Osteocyte (in vitro differentiated cells): ENCODE measurements around the gene RAD51B. TPM values are rescaled to one million over a fixed set of nuclear protein-coding genes. Genes with fewer than 3 reads are reported as not detected.
A peak's percentile ranks its signal among the peaks of the same experiment; 100 is the strongest.

Source experiments
- DNase-seq: peaks from one replicate; pipeline ENCODE4 v3.0.0; 2021; ENCODE audit warnings: mixed read lengths; ENCODE audit not compliant: unreplicated experiment; ENCODE audit errors: extremely low spot score
- H3K27ac Mint-ChIP-seq: one replicate; pipeline ENCODE4 v1.8.0; 2021; ENCODE audit warnings: mild to moderate bottlenecking, mixed read lengths; ENCODE audit not compliant: unreplicated experiment
- H3K27me3 Mint-ChIP-seq: one replicate; pipeline ENCODE4 v1.8.0; 2021; ENCODE audit warnings: mixed read lengths; ENCODE audit not compliant: unreplicated experiment
- H3K36me3 Mint-ChIP-seq: one replicate; pipeline ENCODE4 v1.8.0; 2021; ENCODE audit warnings: mixed read lengths; ENCODE audit not compliant: unreplicated experiment
- H3K4me1 Mint-ChIP-seq: one replicate; pipeline ENCODE4 v1.8.0; 2021; ENCODE audit warnings: mixed read lengths; ENCODE audit not compliant: unreplicated experiment
- H3K4me3 Mint-ChIP-seq: one replicate; pipeline ENCODE4 v1.8.0; 2021; ENCODE audit warnings: mild to moderate bottlenecking, moderate library complexity, mixed read lengths; ENCODE audit not compliant: unreplicated experiment
- H3K9me3 Mint-ChIP-seq: one replicate; pipeline ENCODE4 v1.8.0; 2021; ENCODE audit warnings: mixed read lengths; ENCODE audit not compliant: unreplicated experiment
- CTCF ChIP-seq: fragments of 200-600 bp; sonication (generic); IDR thresholded peaks from 2 replicates; pipeline ENCODE4 v1.5.0; 2021; ENCODE audit warnings: antibody characterized with exemption, mild to moderate bottlenecking, moderate library complexity
- total RNA-seq: library from RNA; stranded (reverse); gene quantifications from 2 replicates; pipeline ENCODE4 v1.2.1, GENCODE V29; 2021

The RAD51B gene
- total RNA-seq, 1 donor from 2014 or later = 12.7 TPM

GRCh38 chr14:68139431-68140075, 320.0 kb downstream of the RAD51B start:
- no peak for DNase-seq
- Mint-ChIP-seq H3K4me3 (no peak overlapping the region), H3K27me3 (no peaks in the 10 kb centered on the region), H3K27ac (peak overlapping the region; percentile 98), H3K4me1 (peaks cover 87% of the 10 kb centered on the region), H3K36me3 (no peaks in the 10 kb centered on the region), H3K9me3 (peaks cover 5% of the 10 kb centered on the region)
- no peak for TF ChIP-seq CTCF

- Mint-ChIP-seq H3K4me3 (no peak overlapping the region), H3K27ac (peak overlapping the region; percentile 98), H3K4me1 (peaks cover 88% of the 10 kb centered on the region)
These were observed 320.6 kb downstream of the RAD51B start for GRCh38 chr14:68140076-68140741.

GRCh38 chr14:68140806-68141205, 321.2 kb downstream of the RAD51B start:
- Mint-ChIP-seq H3K36me3 (no peaks in the 10 kb centered on the region), H3K27me3 (no peaks in the 10 kb centered on the region), H3K27ac (peak overlapping the region; percentile 98), H3K4me3 (peak overlapping the region; percentile 16), H3K9me3 (no peaks in the 10 kb centered on the region), H3K4me1 (peaks cover 86% of the 10 kb centered on the region)
- no peak for DNase-seq
- no peak for TF ChIP-seq CTCF

More at GRCh38 chr14:68140076-68140741, 320.6 kb downstream of the RAD51B start:
- TF ChIP-seq CTCF = no peak
- Mint-ChIP-seq H3K36me3 (no peaks in the 10 kb centered on the region), H3K9me3 (peaks cover 5% of the 10 kb centered on the region), H3K27me3 (no peaks in the 10 kb centered on the region)
- peak; percentile 85 for DNase-seq

DNA sequence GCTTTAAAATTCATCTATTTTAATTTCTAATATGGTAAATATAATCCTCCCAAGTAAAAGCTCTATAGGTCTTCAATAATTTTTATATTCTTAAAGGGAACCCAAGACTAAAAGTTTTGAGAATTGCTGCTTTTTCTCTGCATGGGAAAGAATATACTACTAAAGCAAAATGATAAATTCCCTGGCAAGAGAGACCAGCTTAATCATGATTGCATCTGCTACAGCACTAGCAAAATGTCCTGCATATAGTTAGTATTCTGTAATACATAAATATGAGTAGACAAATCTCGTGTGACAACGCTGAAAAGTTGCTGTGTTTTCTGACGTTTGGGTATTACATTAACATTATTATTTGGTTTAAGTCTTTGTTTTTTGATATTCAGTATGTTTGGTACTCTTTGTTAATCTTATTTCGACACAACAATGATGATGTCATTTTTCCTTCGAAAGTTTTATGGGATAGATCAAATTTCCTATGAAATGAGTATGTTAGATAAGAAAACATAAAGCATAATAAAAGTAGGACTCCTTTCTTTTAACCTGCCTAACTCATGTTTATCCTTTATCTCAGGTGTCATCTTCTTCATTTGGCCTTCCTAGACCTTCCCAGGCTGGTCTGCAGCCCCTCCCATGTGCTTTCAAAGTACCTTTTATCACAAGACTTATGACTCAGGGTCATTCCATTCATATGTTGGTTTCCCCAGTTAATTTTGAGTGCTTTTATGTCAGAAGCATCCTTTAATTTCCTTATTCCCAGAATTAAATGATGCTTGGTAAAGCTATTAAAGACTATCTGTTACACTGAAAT, 321.9 kb downstream of the RAD51B start:
- Mint-ChIP-seq H3K4me1 (peaks cover 89% of the 10 kb centered on the region), H3K36me3 (no peaks in the 10 kb centered on the region), H3K27me3 (no peaks in the 10 kb centered on the region), H3K9me3 (no peaks in the 10 kb centered on the region), H3K4me3 (no peak overlapping the region), H3K27ac (peak overlapping the region; percentile 98)
- TF ChIP-seq CTCF = no peak
- no peak for DNase-seq

DNA sequence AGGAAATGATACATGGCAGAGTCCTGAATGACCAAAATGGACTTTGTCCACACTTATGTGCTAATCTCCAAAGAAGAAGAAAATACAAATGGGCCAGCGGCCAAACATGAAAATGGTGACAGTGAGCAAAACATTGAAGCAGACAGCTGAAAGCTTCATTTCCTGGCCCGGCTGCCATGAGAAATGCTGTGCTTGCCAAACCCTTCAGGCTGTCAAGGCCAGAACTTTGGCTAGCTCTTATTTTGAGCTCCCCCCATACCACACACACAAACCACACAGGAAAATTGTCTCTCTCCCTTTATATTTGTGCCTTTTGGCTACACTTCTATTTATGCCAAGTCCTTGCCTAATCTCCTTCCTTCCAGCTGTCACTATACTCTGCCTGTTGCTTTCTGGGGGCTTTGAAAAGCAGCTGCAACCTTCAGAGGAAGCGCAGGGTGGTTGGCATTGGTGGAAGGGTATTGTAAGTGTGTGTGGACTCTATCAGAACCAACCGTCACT, 323.8 kb downstream of the RAD51B start:
- no peaks in the 10 kb centered on the region for H3K27me3 Mint-ChIP-seq
- DNase-seq = no peak
- H3K4me3 Mint-ChIP-seq = no peak overlapping the region
- TF ChIP-seq CTCF = no peak
- peaks cover 89% of the 10 kb centered on the region for H3K4me1 Mint-ChIP-seq
- peak overlapping the region; percentile 87 for H3K27ac Mint-ChIP-seq
- no peaks in the 10 kb centered on the region for H3K9me3 Mint-ChIP-seq
- no peaks in the 10 kb centered on the region for H3K36me3 Mint-ChIP-seq
